PC-3 (cell line): ENCODE measurements around the gene GABRR1. TPM values are rescaled to one million over a fixed set of nuclear protein-coding genes. Genes with fewer than 3 reads are reported as not detected.

ENCODE experiments used
- ATAC-seq: fragments of 200-7000 bp; cut with Tn5 transposase; 2 replicates; pipeline ENCODE4 v1.9.1; 2020; ENCODE audit warnings: mild to moderate bottlenecking, moderate library complexity
- BruUV-seq: library from RNA; stranded (reverse); fragments of 400-500 nt; replicated peaks from 2 replicates; lab custom pipeline; 2021; lab: Mats Ljungman, UMichigan
- CTCF ChIA-PET: fragments of 300-600 bp; sonication (Branson Sonifier 250); formaldehyde crosslinking; loops from one replicate; lab custom pipeline; 2022; ENCODE audit warnings: antibody characterized with exemption; lab: Charles Lee
- POLR2A ChIA-PET: fragments of 300-600 bp; sonication (Branson Sonifier 250); formaldehyde crosslinking; loops from one replicate; lab custom pipeline; 2022; ENCODE audit warnings: antibody characterized with exemption; ENCODE audit not compliant: unreplicated experiment; lab: Charles Lee
- DNase-seq: peaks from one replicate; pipeline ENCODE4 v3.0.0-alpha.2; 2015
- H2AFZ ChIP-seq: fragments of 300-600 bp; sonication (generic); 2 replicates; pipeline ENCODE4 v1.6.0; 2016; ENCODE audit warnings: antibody characterized with exemption, low read length
- H3F3A ChIP-seq: fragments of 300-600 bp; sonication (generic); one replicate; pipeline ENCODE4 v1.6.0; 2017; ENCODE audit warnings: antibody characterized with exemption, low read length, control low read depth, mild to moderate bottlenecking; ENCODE audit not compliant: unreplicated experiment
- H3K27ac ChIP-seq: fragments of 300-600 bp; sonication (generic); 2 replicates; pipeline ENCODE4 v1.5.1; 2016; ENCODE audit warnings: mild to moderate bottlenecking, low read length
- H3K27me3 ChIP-seq: fragments of 300-600 bp; sonication (generic); 2 replicates; pipeline ENCODE4 v1.6.1; 2016; ENCODE audit warnings: low read length, mixed read lengths
- H3K36me3 ChIP-seq: fragments of 300-600 bp; sonication (generic); 2 replicates; pipeline ENCODE4 v1.6.1; 2016; ENCODE audit warnings: low read depth, mixed run types, low read length, mixed read lengths
- H3K4me1 ChIP-seq: fragments of 300-600 bp; sonication (generic); 2 replicates; pipeline ENCODE4 v1.5.1; 2016; ENCODE audit warnings: low read length; ENCODE audit not compliant: insufficient read depth
- H3K4me2 ChIP-seq: fragments of 300-600 bp; sonication (generic); 2 replicates; pipeline ENCODE4 v1.6.0; 2016; ENCODE audit warnings: low read length
- H3K4me3 ChIP-seq: fragments of 300-600 bp; sonication (generic); 2 replicates; pipeline ENCODE4 v1.5.1; 2016; ENCODE audit warnings: mild to moderate bottlenecking, low read length, mixed read lengths
- H3K79me2 ChIP-seq: fragments of 300-600 bp; sonication (generic); 2 replicates; pipeline ENCODE4 v1.6.1; 2017; ENCODE audit warnings: low read length, mixed read lengths
- H3K9ac ChIP-seq: fragments of 300-600 bp; sonication (generic); 2 replicates; pipeline ENCODE4 v1.6.0; 2016; ENCODE audit warnings: mild to moderate bottlenecking, low read length
- H3K9me2 ChIP-seq: fragments of 300-600 bp; sonication (generic); replicated peaks from 2 replicates; pipeline ENCODE4 v1.6.1; 2016; ENCODE audit warnings: mixed run types, low read length, mixed read lengths
- H3K9me3 ChIP-seq: fragments of 300-600 bp; sonication (generic); 2 replicates; pipeline ENCODE4 v1.6.1; 2016; ENCODE audit warnings: low read length, mixed read lengths
- H4K20me1 ChIP-seq: fragments of 300-600 bp; sonication (generic); 2 replicates; pipeline ENCODE4 v1.6.1; 2016; ENCODE audit warnings: low read length, mixed read lengths
- EZH2 ChIP-seq: fragments of 300-600 bp; sonication (generic); IDR thresholded peaks from one replicate; pipeline ENCODE4 v1.6.1; 2017; ENCODE audit warnings: antibody characterized with exemption, mild to moderate bottlenecking, low read length; ENCODE audit not compliant: unreplicated experiment
- EZH2phosphoT487 ChIP-seq: fragments of 300-600 bp; sonication (generic); IDR thresholded peaks from 2 replicates; pipeline ENCODE4 v1.6.1; 2018; ENCODE audit warnings: mild to moderate bottlenecking, antibody characterized with exemption, low read length, borderline replicate concordance
- intact Hi-C: fragments of 100-400 bp; cut with micrococcal nuclease; formaldehyde crosslinking; loops from 2 replicates; pipeline ENCODE4 v1.9.0; 2023
- total RNA-seq: library from RNA; depleted of rRNA; stranded (reverse); fragments of >200 nt; gene quantifications from 2 replicates; pipeline ENCODE4 v1.2.3, GENCODE V29; 2014
- TF ChIP-seq, protein P1 (sequence below): fragments of 300-600 bp; sonication (generic); conservative IDR thresholded peaks from 2 replicates; pipeline ENCODE4 v1.5.1; 2017; ENCODE audit warnings: antibody characterized with exemption, low read depth, mild to moderate bottlenecking, low read length

Gene GABRR1
- total RNA-seq, 1 experiment from 2014 or later = not detected

DNA sequence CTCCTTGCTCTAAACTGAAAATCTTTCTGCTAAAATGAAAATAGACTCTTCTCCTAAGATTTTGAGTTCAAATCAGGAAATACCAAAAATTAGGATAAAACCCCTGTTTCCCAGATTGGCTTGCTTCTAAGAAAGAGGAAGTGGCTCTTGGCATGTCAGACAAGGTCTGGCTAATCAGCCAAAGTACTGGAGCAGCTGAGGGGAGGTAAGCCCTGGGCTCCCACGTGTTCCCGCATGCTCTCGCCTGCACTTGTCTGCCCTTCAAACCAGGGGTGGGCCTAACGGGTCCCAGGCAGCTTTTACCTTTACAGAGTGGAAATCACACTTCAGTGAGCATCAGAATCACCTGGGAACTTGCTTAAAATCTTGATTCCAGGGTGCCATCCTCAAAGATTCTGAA is 43.2 kb upstream of the GABRR1 start:
- no peaks in the 10 kb centered on the region for H3K9me3 ChIP-seq
- TF ChIP-seq EZH2 = no peak
- TF ChIP-seq EZH2phosphoT487 = no peak
- TF ChIP-seq, protein P1, sequence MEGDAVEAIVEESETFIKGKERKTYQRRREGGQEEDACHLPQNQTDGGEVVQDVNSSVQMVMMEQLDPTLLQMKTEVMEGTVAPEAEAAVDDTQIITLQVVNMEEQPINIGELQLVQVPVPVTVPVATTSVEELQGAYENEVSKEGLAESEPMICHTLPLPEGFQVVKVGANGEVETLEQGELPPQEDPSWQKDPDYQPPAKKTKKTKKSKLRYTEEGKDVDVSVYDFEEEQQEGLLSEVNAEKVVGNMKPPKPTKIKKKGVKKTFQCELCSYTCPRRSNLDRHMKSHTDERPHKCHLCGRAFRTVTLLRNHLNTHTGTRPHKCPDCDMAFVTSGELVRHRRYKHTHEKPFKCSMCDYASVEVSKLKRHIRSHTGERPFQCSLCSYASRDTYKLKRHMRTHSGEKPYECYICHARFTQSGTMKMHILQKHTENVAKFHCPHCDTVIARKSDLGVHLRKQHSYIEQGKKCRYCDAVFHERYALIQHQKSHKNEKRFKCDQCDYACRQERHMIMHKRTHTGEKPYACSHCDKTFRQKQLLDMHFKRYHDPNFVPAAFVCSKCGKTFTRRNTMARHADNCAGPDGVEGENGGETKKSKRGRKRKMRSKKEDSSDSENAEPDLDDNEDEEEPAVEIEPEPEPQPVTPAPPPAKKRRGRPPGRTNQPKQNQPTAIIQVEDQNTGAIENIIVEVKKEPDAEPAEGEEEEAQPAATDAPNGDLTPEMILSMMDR = no peak
- H4K20me1 ChIP-seq = no peaks in the 10 kb centered on the region
- H3K9me2 ChIP-seq = no peaks in the 10 kb centered on the region
- H3K27me3 ChIP-seq = no peaks in the 10 kb centered on the region
- H3K9ac ChIP-seq = no peak overlapping the region
- intact Hi-C loops = no loop called here
- ATAC-seq (no peak), DNase-seq (no peak)
- H3F3A ChIP-seq = no peaks in the 10 kb centered on the region
- no peak overlapping the region for H3K4me3 ChIP-seq
- no peak overlapping the region for H3K27ac ChIP-seq
- ChIA-PET CTCF (no interaction called here), POLR2A (no interaction called here)
- H3K4me1 ChIP-seq = no peaks in the 10 kb centered on the region
- no peak overlapping the region for H3K4me2 ChIP-seq
- H3K79me2 ChIP-seq = no peaks in the 10 kb centered on the region
- BruUV-seq = no TSS peak
- H3K36me3 ChIP-seq = no peaks in the 10 kb centered on the region
- no peak overlapping the region for H2AFZ ChIP-seq

DNA sequence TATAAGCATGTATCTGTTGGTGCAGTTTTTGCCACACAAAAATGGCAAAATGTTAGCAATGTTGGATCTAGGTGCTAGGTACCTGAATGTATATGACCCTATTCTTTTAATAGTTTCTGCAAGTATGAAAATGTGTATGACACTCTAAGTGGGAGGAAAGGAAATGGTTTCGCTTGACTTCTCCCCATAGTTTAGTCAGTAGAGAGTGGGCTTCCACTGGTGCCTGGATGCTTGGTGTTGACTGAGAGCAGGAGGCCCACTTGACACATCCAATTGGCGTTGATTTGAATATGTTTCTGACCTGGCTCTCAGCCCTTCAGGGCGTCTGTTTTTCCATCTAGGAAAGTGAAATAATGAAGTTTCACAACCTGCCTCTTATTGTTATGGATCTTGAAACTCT is 41.8 kb upstream of the GABRR1 start:
- H3K9me3 ChIP-seq = no peaks in the 10 kb centered on the region
- CTCF ChIA-PET = no interaction called here
- DNase-seq (no peak), ATAC-seq (no peak)
- no peak overlapping the region for H3K4me3 ChIP-seq
- TF ChIP-seq EZH2phosphoT487 (no peak), EZH2 (no peak)
- TF ChIP-seq, protein P1 = no peak
- no peak overlapping the region for H3K27ac ChIP-seq
- H3K36me3 ChIP-seq = no peaks in the 10 kb centered on the region
- no peak overlapping the region for H3K4me2 ChIP-seq
- H3K79me2 ChIP-seq = no peaks in the 10 kb centered on the region
- H3K27me3 ChIP-seq = no peaks in the 10 kb centered on the region
- H3K9me2 ChIP-seq = no peaks in the 10 kb centered on the region
- POLR2A ChIA-PET = no interaction called here
- no peak overlapping the region for H2AFZ ChIP-seq
- no peaks in the 10 kb centered on the region for H4K20me1 ChIP-seq
- H3F3A ChIP-seq = no peaks in the 10 kb centered on the region
- no peak overlapping the region for H3K9ac ChIP-seq
- peaks cover 6% of the 10 kb centered on the region; the same call in 1 of the 2 replicates for H3K4me1 ChIP-seq
- intact Hi-C loops = no loop called here
- no TSS peak for BruUV-seq

DNA sequence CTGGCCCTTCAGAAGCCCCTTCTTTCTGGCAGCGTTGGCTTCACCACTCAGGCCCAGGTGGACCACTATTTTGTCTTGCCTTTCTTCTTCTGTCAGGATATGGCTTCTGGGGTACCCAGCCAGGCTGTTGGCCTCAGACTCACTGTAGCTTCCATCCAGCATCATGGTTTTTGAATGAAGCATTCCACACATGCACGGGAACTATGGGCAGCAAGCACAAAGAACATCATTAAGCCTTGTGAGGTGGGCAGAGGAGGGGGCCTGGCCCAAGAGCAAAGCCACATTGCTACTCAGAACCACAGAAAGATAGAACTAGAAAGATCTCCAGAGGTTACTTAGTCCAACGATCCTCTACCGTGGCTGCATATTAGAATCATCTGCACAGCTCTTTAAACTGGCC is 40.6 kb upstream of the GABRR1 start:
- intact Hi-C loops = no loop called here

More for the DNA sequence above, 40.6 kb upstream of the GABRR1 start:
- ChIA-PET POLR2A (no interaction called here), CTCF (no interaction called here)
- Histone ChIP-seq H3K9me3 (no peaks in the 10 kb centered on the region), H3K9me2 (no peaks in the 10 kb centered on the region), H3K4me2 (no peak overlapping the region), H3K36me3 (no peaks in the 10 kb centered on the region), H3K27me3 (no peaks in the 10 kb centered on the region), H3K9ac (no peak overlapping the region), H2AFZ (no peak overlapping the region), H3K4me1 (peaks cover 6% of the 10 kb centered on the region; the same call in 1 of the 2 replicates), H3F3A (no peaks in the 10 kb centered on the region), H3K4me3 (no peak overlapping the region), H3K27ac (no peak overlapping the region), H4K20me1 (no peaks in the 10 kb centered on the region), H3K79me2 (no peaks in the 10 kb centered on the region)
- DNase-seq (no peak), ATAC-seq (no peak)
- TF ChIP-seq EZH2phosphoT487 (no peak), EZH2 (no peak)
- TF ChIP-seq, protein P1 = no peak
- BruUV-seq = no TSS peak
